Head of caudate nucleus (tissue), 42 donors: ENCODE results near the gene ATL2.
"Not testable (repeated sequence)": the region's sequence is repeated elsewhere in the genome, so short reads cannot be mapped to it uniquely, and the experiment has no call there.

Experiments used
- DNase-seq, 42 donors: peaks; one replicate each; pipeline versions ENCODE4 v3.0.0 to v3.0.0-alpha.2; 2020 to 2021; ENCODE audit warnings: mixed read lengths in 7 of 42
- intact Hi-C: fragments of 100-400 bp; cut with DNase I; formaldehyde crosslinking; loops from one replicate; pipeline ENCODE4 v1.15.0; 2022

Gene ATL2

GRCh38 chr2:38394903-38395341 lies 17.8 kb upstream of the ATL2 start:
- intact Hi-C loops, result no loop called here
- DNase-seq, result no peak

GRCh38 chr2:38394041-38394440 lies 17.0 kb upstream of the ATL2 start:
- intact Hi-C loops, result no loop called here
- DNase-seq, result no peak

GRCh38 chr2:38390947-38391346 lies 13.9 kb upstream of the ATL2 start:
- intact Hi-C loops, result no loop called here
- no peak for DNase-seq

DNA sequence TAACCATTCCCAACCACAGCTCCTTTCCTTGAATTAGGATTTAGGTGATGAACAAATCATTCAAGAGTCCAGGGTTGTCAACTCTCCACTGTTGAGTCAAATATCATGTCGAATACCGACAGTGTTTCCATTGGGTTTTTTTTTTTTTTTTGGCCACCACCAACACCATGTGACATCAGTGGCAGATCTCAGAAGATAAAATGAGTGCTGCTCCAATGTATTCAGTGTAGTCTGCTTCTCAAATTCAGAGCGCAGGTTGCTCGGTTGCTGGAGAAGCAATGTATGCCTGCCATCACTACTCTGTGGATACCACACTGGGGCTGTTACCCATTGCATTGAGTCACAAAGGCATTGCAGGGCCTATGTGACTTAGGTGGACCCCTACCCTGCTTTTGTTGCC lies 10.8 kb upstream of the ATL2 start:
- no peak for DNase-seq
- intact Hi-C loops, result no loop called here

DNA sequence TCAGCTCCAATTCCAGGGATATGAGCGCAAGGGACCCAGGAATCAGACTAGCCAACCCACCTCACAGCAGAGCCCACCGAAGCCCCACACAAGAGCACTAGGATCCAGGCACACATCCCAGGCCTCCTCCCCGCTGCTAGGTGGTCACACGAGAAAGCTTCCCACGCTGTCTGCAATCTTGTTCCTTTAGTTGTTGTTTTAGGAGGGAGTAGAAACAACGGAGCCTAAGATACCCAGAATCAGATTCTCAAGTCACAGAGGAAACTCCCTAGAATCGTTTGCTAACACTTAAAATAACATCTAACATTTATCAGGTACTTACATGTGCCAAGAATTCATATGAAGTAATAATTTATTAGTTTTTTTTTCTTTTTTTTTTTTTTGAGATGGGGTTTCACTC lies 9.7 kb upstream of the ATL2 start:
- DNase-seq, result no peak
- intact Hi-C loops, result no loop called here

GRCh38 chr2:38386377-38386776 lies 9.3 kb upstream of the ATL2 start:
- DNase-seq, result no peak
- intact Hi-C loops, result no loop called here

GRCh38 chr2:38384338-38384737 lies 7.3 kb upstream of the ATL2 start:
- no peak for DNase-seq
- intact Hi-C loops, result no loop called here

DNA sequence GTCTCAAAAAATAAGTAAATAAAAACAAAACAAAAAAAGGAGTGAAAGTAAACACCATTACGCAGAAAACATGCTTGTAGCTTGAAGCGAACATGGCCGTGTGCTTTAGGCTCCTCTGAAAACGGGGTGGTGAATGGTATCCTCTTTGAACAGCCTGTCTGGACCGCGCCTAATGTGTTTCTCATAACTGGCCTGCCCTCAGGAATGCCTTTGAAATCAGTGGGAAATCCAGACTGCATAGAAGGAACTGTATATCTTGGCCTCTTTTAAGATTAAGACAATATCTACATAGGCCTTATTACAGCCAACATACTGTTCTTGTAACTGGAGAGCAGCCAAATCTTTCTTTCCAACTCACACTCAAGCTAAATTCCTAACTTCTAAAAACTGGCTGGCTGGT lies 6.7 kb upstream of the ATL2 start:
- DNase-seq, intact Hi-C loops: not testable (repeated sequence)

DNA sequence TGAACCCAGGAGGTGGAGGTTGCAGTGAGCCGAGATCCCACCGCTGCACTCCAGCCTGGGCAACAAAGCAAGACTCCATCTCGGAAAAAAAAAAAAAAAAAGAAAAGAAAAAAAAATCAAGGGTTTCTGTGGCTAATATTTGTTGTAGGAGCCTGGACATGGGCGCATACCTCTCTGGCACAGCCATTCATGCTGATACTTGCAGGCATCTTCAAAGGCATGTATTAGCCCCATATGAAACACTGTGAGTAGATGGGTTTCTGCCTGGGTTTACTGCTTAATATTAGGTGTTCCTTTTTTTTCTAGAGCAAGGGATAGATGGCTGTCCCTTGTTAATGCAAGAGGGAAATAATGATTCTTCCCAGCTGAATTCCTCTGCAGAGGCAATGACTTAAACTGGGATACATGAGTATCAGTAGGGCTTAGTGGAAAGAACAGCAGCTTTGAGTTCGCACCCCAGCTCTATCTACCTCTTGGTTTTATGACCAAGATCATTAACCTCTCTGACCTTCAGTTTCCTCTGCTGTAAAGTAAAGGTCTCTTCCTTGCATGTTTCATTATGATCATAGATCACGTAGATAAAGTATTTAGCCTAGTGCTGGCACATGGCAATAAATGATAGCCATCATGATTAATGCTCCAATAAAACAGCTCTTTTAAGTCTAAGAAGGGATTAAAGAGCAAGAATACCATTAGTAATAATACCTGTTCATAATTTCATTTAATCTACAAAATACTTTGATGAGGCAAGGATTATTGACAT lies 4.5 kb upstream of the ATL2 start:
- intact Hi-C loops, result no loop called here
- no peak for DNase-seq

DNA sequence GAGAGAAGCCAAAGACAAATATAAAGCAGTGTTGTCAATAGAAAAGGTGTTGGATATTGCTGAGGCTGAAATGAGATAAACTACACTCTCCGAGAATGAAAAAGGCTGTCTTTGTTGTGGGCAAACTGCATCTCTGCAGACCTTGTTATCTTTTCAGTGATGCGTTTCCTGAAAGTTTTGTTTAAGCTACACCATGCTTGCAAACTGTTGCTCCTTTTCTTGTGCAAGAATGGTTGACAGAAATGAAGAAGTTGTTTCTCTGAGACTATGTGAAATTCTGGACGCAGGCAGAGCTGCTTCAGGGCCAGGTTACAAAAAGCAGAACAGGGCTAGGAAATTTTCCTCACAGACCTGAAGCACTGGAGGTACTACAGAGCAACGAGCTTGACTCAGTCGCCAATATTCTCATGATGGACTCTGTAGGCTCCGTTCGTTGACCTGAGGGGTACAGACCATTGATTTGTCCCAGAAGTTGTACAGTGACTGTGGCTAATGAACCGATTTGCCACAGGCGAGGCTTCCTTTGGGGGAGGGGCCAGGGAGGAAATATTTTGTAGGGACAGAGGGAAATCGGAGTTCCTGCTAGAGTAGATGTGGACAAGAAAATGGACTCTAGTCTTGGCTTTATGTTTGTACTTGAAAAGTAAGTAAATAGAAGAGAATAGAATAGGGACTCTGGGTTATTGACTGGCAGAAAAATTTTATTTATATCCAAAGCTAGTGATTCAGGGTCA lies 3.5 kb upstream of the ATL2 start:
- no peak for DNase-seq
- intact Hi-C loops, result no loop called here

GRCh38 chr2:38376346-38377049 lies 575 bp downstream of the ATL2 start:
- DNase-seq, result peak in 36 of 42 donors; percentile 9 to 73 (median 45)
- intact Hi-C loops, result loop anchor here (5.0 to 10.0 kb wide), 2 partner anchors 128 to 226 kb away; partner anchors contain the start of gene HNRNPLL

DNA sequence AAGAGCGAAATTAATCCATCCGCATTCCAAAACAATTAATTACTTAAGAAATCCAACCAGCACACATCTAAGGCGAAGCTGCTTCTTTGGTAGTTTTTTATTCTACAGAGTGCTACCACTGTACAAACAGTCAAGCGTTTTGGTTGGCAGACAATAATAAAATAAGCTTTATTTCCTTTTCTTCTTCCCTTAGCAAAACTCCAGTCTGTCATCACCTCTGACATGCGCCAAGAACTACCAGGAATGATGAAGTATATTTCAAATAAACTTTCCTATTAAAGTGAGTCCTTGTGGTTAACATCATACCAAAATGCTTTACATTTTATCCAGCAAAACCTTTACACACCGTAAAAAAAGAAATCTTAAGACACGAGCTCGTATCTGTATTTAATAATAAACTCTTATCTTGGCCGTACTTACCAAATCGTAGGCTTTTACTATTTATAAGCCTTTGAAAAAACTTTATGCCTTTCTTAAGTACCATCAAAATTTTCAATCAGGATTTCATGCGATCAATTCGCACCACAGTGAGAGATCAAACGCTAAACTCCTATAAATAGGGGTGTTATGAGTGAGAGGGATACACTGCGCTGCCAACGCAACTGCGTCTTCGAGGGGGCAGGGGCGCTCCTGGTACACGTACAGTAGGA lies 1.3 kb downstream of the ATL2 start:
- intact Hi-C loops, result loop anchor here (5.0 to 10.0 kb wide), 2 partner anchors 129 to 226 kb away; partner anchors contain the start of gene HNRNPLL

GRCh38 chr2:38374984-38375383 lies 2.1 kb downstream of the ATL2 start:
- DNase-seq, result no peak

More for the DNA sequence above, 1.3 kb downstream of the ATL2 start:
- DNase-seq, result peak in 39 of 42 donors; percentile 53 to 91 (median 73)

DNA sequence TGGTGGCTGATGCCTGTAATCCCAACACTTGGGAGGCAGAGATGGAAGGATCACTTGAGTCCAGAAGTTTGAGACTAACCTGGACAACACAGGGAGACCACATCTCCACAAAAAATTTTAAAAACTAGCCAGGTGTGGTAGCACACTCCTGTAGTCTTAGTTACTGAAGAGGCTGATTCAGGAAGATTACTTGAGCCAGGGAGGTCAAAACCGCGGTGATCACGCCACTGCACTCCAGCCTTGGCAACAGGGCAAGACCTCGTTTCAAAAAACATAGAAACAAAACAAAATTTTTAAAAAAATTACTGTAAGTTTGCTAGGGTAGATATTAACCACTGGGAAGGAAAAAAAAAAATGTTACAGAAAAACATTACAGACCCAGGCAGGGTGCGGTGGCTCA lies 5.8 kb downstream of the ATL2 start:
- intact Hi-C loops, result loop anchor here (10.0 kb wide), 1 partner anchor 134 kb away; no protein-coding TSS in a partner anchor
- no peak for DNase-seq

More at GRCh38 chr2:38374984-38375383, 2.1 kb downstream of the ATL2 start:
- intact Hi-C loops, result loop anchor here (5.0 to 10.0 kb wide), 2 partner anchors 130 to 227 kb away; partner anchors contain the start of gene HNRNPLL

DNA sequence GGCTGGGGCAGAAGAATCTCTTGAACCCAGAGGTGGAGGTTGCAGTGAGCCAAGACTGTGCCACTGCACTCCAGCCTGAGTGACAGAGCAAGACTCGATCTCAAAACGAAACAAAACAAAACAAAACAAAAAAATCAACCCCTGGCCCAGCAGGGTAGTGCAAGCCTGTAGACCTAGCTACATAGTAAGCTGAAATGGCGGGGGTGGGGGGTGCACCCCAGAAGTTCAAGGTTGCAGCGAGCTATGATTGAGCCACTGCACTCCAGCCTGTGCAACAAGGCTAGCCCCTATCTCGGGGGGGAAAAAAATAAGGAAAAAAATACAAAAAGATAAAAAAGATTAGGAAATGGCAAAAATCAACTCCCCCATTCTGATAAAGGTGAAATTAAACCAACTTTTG lies 6.4 kb downstream of the ATL2 start:
- DNase-seq, result no peak
- intact Hi-C loops, result loop anchor here (10.0 kb wide), 1 partner anchor 134 kb away; no protein-coding TSS in a partner anchor

- no peak for DNase-seq
- intact Hi-C loops, result no loop called here
Measured at GRCh38 chr2:38362232-38362631, 14.8 kb downstream of the ATL2 start.

GRCh38 chr2:38360177-38360576 lies 16.9 kb downstream of the ATL2 start:
- intact Hi-C loops, result no loop called here
- DNase-seq, result no peak

DNA sequence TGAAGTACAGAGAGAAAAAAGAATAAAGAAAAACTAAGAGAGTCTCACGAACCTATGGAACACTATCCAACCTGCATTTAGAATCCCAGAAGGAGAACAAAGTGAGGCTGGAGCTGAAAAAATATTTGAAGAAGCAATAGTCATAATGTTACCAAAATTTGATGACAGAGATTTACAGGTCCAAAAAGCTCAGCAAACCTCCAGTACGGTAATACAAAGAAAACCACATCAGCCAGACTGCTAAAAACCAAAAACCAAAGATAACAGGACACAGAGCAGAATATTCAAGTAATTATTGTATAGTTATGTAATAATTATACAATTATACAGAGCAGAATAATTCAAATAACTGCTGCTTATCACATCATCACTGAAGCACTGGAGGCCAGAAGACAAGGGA lies 23.7 kb downstream of the ATL2 start:
- DNase-seq, result no peak
- intact Hi-C loops, result no loop called here

GRCh38 chr2:38352336-38352735 lies 24.7 kb downstream of the ATL2 start:
- no peak for DNase-seq
- intact Hi-C loops, result no loop called here
